K562 (cell line): Measurements from ENCODE around the gene GNB2. TPM values are rescaled to one million over a fixed set of nuclear protein-coding genes. Genes with fewer than 3 reads are reported as not detected.

Experiments used
- ADNP ChIP-seq: fragments of 200-800 bp; sonication (Bioruptor generic); IDR thresholded peaks from 2 replicates; pipeline ENCODE4 v1.6.1; 2016; ENCODE audit warnings: missing genetic modification characterization, missing compliant biosample characterization
- DPF2 ChIP-seq: fragments of 450-650 bp; IDR thresholded peaks from 2 replicates; pipeline ENCODE4 v1.6.1; 2016
- FOXP1 ChIP-seq: sonication (generic); formaldehyde crosslinking; IDR thresholded peaks from 2 replicates; pipeline ENCODE4 v1.8.0; 2022; ENCODE audit warnings: mild to moderate bottlenecking, missing genetic modification reagents
- HDAC6 ChIP-seq: IDR thresholded peaks from 2 replicates; pipeline ENCODE4 v1.6.1; 2012; ENCODE audit warnings: low read depth, mild to moderate bottlenecking, control low read depth, inconsistent platforms, low read length, moderate library complexity
- HIVEP1 ChIP-seq: fragments of 250-450 bp; sonication (Bioruptor Pico); IDR thresholded peaks from 2 replicates; pipeline ENCODE4 v1.4.0; 2020; ENCODE audit warnings: mild to moderate bottlenecking
- L3MBTL2 ChIP-seq: fragments of 450-650 bp; IDR thresholded peaks from 2 replicates; pipeline ENCODE4 v1.6.1; 2016; ENCODE audit warnings: mild to moderate bottlenecking, moderate library complexity
- MCM5 ChIP-seq: fragments of 450-650 bp; IDR thresholded peaks from 2 replicates; pipeline ENCODE4 v1.6.1; 2016; ENCODE audit warnings: low read depth
- MCM7 ChIP-seq, 2 experiments: fragments of 450-650 bp; IDR thresholded peaks; 2 replicates each; pipeline ENCODE4 v1.6.1; 2016 to 2018
- MYBL2 ChIP-seq, 2 experiments: fragments of 450-650 bp in 1 of 2; sonication (generic) in 1 of 2; formaldehyde crosslinking in 1 of 2; IDR thresholded peaks; 2 replicates each; pipeline versions ENCODE4 v1.6.1 to v1.8.1; 2017 to 2022; ENCODE audit warnings: borderline replicate concordance in 1 of 2, inconsistent platforms in 1 of 2, low read depth in 1 of 2, mild to moderate bottlenecking in 1 of 2, missing genetic modification reagents in 1 of 2, moderate library complexity in 1 of 2
- PHB ChIP-seq: fragments of 250-450 bp; sonication (Bioruptor Pico); IDR thresholded peaks from 2 replicates; pipeline ENCODE4 v1.5.0; 2021
- PHF21A ChIP-seq: fragments of 450-650 bp; IDR thresholded peaks from 2 replicates; pipeline ENCODE4 v1.6.1; 2017; ENCODE audit warnings: low read depth, borderline replicate concordance
- SREBF1 ChIP-seq: fragments of 150-350 bp; IDR thresholded peaks from 2 replicates; pipeline ENCODE4 v1.6.1; 2014; ENCODE audit warnings: antibody characterized with exemption, low read depth, low read length, borderline replicate concordance
- SRSF1 ChIP-seq: fragments of 200-400 bp; formaldehyde crosslinking; IDR thresholded peaks from 2 replicates; pipeline ENCODE4 v1.6.1; 2017; ENCODE audit warnings: mild to moderate bottlenecking, low read depth, low read length, moderate library complexity
- ZEB2 ChIP-seq: fragments of 450-650 bp; IDR thresholded peaks from 2 replicates; pipeline ENCODE4 v1.6.1; 2016
- ZKSCAN1 ChIP-seq: fragments of 150-350 bp; IDR thresholded peaks from 2 replicates; pipeline ENCODE4 v1.6.1; 2016; ENCODE audit warnings: low read depth, low read length
- ZNF444 ChIP-seq: fragments of 250-450 bp; sonication (Bioruptor Pico); IDR thresholded peaks from 2 replicates; pipeline ENCODE4 v1.4.0; 2020; ENCODE audit warnings: mild to moderate bottlenecking, moderate library complexity
- ZNF707 ChIP-seq: fragments of 250-450 bp; sonication (Bioruptor Pico); conservative IDR thresholded peaks from 2 replicates; pipeline ENCODE4 v1.8.0; 2022; ENCODE audit warnings: inconsistent platforms, mild to moderate bottlenecking, moderate library complexity
- ZNF780A ChIP-seq: fragments of 250-450 bp; sonication (Bioruptor Pico); IDR thresholded peaks from 2 replicates; pipeline ENCODE4 v1.5.0; 2021; ENCODE audit warnings: mild to moderate bottlenecking
- polyA plus RNA-seq, 8 experiments: library from polyadenylated mRNA; depleted of rRNA in 4 of 8; stranded (reverse) in 5 of 8; unstranded in 3 of 8; fragments of >200 nt; fragmentation: Nextera tagmentation in 2 of 8; fragmentation: Illumina TruSeq in 1 of 8; extraction: Ambion mirVana in 2 of 8; extraction: Trizol in 1 of 8; gene quantifications; 2 replicates each; pipeline versions ENCODE4 v1.2.1 to v1.2.3, GENCODE V29; 2011 to 2014; ENCODE audit warnings: inconsistent platforms in 1 of 8, missing spikeins in 1 of 8
- total RNA-seq, 7 experiments: library from RNA; depleted of rRNA in 6 of 7; stranded (reverse); fragments of >200 nt in 6 of 7; fragmentation: Illumina TruSeq in 2 of 7; extraction: Trizol in 2 of 7; gene quantifications; 2 replicates each; pipeline versions ENCODE4 v1.2.1 to v1.2.3, GENCODE V29; 2011 to 2021; ENCODE audit warnings: low replicate concordance in 1 of 7
- TF ChIP-seq, protein P1 (sequence below), 2 experiments: fragments of 450-650 bp in 1 of 2; sonication (generic) in 1 of 2; formaldehyde crosslinking in 1 of 2; IDR thresholded peaks in 1 of 2; conservative IDR thresholded peaks in 1 of 2; 2 replicates each; pipeline versions ENCODE4 v1.6.1 to v1.8.1; 2016 to 2023; ENCODE audit warnings: mild to moderate bottlenecking in 2 of 2, moderate library complexity in 2 of 2, inconsistent platforms in 1 of 2, missing genetic modification reagents in 1 of 2
- TF ChIP-seq, protein P2 (sequence below): sonication (generic); formaldehyde crosslinking; IDR thresholded peaks from 2 replicates; pipeline ENCODE4 v1.8.0; 2023; ENCODE audit warnings: mild to moderate bottlenecking, missing genetic modification reagents
- TF ChIP-seq, protein P3 (sequence below): fragments of 200-400 bp; formaldehyde crosslinking; IDR thresholded peaks from 2 replicates; pipeline ENCODE4 v1.6.1; 2017; ENCODE audit warnings: mild to moderate bottlenecking, low read depth, low read length, moderate library complexity
- TF ChIP-seq, protein P4 (sequence below): fragments of 450-650 bp; IDR thresholded peaks from one replicate; pipeline ENCODE4 v1.6.1; 2018; ENCODE audit warnings: mild to moderate bottlenecking, moderate library complexity; ENCODE audit not compliant: partially characterized antibody

Gene GNB2
- total and polyA plus RNA-seq, 9 of the 15 experiments (the other 6 are each of a cell fraction or from before 2014, with no cell fraction given) = 0.65 to 320 (median 104) TPM

DNA sequence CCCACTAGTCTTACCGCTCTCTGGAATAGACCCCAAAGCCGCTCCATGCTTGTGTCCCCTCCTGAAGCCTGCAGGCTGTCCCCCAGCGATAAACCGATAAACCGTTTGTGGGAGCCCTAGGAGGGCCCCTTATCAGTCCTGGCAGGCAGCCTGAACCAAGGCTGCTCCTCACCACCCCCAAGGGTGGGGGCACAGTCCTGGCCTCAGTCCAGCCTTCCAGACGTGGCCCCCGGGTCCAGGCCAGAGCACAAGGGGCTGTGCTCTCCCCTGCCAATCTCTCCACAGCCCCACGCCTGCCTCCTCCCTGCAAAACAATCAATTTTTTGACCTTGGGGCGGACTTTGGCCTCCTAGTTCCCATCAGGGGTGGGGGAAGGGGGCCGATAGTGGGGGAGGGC is 32.1 kb upstream of the GNB2 start, which contains the start of gene TFR2 (continued):
- TF ChIP-seq ZKSCAN1 (peak; percentile 62), PHB (no peak), ZNF707 (CRISPR knock-in tag) (no peak), MYBL2 (IDR thresholded peaks at IDR 0.05; ENCODE audit: low read depth) (no peak), MYBL2 (CRISPR knock-in tag; IDR thresholded peaks at IDR 0.05; ENCODE audit: borderline replicate concordance) (no peak), HDAC6 (no peak), ZNF444 (CRISPR knock-in tag) (no peak), DPF2 (peak; percentile 98), HIVEP1 (CRISPR knock-in tag) (no peak), ZEB2 (0 out of 2 replicates have a peak, but pooled peaks have one; percentile 23), MCM7 (IDR thresholded peaks at IDR 0.05) (no peak), FOXP1 (no peak), SREBF1 (no peak), PHF21A (no peak), SRSF1 (no peak), MCM5 (no peak), ADNP (tag) (no peak), L3MBTL2 (no peak), ZNF780A (no peak)
- TF ChIP-seq, protein P1, sequence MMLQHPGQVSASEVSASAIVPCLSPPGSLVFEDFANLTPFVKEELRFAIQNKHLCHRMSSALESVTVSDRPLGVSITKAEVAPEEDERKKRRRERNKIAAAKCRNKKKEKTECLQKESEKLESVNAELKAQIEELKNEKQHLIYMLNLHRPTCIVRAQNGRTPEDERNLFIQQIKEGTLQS (IDR thresholded peaks at IDR 0.05) = no peak
- TF ChIP-seq, protein P1 (CRISPR knock-in tag; conservative IDR thresholded peaks at IDR 0.05) = no peak
- TF ChIP-seq, protein P2, sequence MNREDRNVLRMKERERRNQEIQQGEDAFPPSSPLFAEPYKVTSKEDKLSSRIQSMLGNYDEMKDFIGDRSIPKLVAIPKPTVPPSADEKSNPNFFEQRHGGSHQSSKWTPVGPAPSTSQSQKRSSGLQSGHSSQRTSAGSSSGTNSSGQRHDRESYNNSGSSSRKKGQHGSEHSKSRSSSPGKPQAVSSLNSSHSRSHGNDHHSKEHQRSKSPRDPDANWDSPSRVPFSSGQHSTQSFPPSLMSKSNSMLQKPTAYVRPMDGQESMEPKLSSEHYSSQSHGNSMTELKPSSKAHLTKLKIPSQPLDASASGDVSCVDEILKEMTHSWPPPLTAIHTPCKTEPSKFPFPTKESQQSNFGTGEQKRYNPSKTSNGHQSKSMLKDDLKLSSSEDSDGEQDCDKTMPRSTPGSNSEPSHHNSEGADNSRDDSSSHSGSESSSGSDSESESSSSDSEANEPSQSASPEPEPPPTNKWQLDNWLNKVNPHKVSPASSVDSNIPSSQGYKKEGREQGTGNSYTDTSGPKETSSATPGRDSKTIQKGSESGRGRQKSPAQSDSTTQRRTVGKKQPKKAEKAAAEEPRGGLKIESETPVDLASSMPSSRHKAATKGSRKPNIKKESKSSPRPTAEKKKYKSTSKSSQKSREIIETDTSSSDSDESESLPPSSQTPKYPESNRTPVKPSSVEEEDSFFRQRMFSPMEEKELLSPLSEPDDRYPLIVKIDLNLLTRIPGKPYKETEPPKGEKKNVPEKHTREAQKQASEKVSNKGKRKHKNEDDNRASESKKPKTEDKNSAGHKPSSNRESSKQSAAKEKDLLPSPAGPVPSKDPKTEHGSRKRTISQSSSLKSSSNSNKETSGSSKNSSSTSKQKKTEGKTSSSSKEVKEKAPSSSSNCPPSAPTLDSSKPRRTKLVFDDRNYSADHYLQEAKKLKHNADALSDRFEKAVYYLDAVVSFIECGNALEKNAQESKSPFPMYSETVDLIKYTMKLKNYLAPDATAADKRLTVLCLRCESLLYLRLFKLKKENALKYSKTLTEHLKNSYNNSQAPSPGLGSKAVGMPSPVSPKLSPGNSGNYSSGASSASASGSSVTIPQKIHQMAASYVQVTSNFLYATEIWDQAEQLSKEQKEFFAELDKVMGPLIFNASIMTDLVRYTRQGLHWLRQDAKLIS (CRISPR knock-in tag) = no peak
- TF ChIP-seq, protein P3, sequence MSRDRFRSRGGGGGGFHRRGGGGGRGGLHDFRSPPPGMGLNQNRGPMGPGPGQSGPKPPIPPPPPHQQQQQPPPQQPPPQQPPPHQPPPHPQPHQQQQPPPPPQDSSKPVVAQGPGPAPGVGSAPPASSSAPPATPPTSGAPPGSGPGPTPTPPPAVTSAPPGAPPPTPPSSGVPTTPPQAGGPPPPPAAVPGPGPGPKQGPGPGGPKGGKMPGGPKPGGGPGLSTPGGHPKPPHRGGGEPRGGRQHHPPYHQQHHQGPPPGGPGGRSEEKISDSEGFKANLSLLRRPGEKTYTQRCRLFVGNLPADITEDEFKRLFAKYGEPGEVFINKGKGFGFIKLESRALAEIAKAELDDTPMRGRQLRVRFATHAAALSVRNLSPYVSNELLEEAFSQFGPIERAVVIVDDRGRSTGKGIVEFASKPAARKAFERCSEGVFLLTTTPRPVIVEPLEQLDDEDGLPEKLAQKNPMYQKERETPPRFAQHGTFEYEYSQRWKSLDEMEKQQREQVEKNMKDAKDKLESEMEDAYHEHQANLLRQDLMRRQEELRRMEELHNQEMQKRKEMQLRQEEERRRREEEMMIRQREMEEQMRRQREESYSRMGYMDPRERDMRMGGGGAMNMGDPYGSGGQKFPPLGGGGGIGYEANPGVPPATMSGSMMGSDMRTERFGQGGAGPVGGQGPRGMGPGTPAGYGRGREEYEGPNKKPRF = no peak
- TF ChIP-seq, protein P4, sequence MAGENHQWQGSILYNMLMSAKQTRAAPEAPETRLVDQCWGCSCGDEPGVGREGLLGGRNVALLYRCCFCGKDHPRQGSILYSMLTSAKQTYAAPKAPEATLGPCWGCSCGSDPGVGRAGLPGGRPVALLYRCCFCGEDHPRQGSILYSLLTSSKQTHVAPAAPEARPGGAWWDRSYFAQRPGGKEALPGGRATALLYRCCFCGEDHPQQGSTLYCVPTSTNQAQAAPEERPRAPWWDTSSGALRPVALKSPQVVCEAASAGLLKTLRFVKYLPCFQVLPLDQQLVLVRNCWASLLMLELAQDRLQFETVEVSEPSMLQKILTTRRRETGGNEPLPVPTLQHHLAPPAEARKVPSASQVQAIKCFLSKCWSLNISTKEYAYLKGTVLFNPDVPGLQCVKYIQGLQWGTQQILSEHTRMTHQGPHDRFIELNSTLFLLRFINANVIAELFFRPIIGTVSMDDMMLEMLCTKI = no peak
